ENCODE measurements around the gene CLVS2. TPM values are rescaled to one million over a fixed set of nuclear protein-coding genes. Genes with fewer than 3 reads are reported as not detected.

Gene CLVS2
- total RNA-seq, 1 donor from 2014 or later, result 0.04 TPM

DNA sequence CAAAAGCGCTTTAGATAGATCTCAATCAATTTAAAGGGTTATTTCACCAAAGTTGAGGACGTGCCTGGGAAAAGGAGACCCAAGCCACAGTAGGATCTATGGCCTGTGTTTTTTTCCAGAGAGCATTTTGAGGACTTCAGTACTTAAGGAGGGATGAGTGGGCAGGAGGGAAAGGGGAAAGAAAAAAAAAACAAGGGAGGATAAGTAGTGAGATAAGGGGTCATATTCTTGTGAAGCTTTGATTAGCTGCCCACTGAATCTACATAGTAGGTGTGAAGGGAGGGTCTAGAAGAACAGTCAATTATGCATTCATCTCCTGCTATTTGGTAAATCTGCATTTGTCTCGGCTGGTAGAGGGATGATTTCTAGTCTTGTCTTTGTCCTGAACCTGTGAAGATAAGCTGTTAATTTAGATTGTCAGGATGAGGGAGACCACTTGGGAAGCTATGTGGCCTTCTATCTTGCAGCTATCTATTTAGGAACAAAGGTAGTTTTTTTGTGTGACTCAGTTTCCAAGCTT, 48.4 kb downstream of the CLVS2 start:
- DNase-seq (ENCODE audit: low read depth), result no peak
- H3K27me3 ChIP-seq (ENCODE audit: control insufficient read depth, insufficient read depth, low read length), result no peaks in the 10 kb centered on the region
- TF ChIP-seq CTCF (IDR thresholded peaks at IDR 0.05; ENCODE audit: insufficient read depth, low read length, poor library complexity, severe bottlenecking), result no peak

DNA sequence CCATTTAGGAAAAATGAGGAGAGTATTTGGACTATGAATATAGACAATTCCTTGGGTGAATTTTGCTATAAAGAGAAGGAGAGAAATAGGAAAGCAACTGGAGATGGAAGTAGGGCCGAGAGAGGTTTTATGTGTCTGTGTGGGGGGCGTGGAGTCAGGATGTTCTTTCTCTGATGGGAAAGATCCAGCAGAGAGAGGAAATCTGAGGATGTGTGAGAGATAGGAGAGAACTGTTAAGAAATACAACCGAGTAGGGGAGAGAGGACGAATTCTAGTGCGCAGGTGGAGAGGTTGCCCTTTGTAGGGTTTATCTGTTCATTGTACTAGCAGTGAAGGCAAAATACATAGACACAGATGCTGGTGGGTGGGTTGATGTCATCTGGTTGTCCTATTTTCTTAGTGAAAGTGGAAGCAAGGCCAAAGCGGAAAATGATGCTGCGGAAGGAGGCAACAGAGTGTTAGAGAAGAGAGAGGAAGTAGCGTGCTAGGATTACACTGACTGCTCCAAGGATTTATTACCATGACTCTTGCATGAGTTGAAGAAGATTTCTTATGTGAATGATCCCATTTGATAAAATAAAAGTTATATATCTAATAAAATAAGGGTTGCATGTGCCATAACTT, 57.7 kb downstream of the CLVS2 start:
- DNase-seq (ENCODE audit: low read depth), result no peak
- no peak for TF ChIP-seq CTCF (IDR thresholded peaks at IDR 0.05; ENCODE audit: insufficient read depth, low read length, poor library complexity, severe bottlenecking)
- no peaks in the 10 kb centered on the region for H3K27me3 ChIP-seq (ENCODE audit: control insufficient read depth, insufficient read depth, low read length)
- H3K4me3 ChIP-seq (ENCODE audit: low read depth, low read length), result no peak overlapping the region
- no peaks in the 10 kb centered on the region for H3K36me3 ChIP-seq (ENCODE audit: control insufficient read depth, insufficient read depth, low read length)

More for the DNA sequence above, 48.4 kb downstream of the CLVS2 start:
- no peak overlapping the region for H3K4me3 ChIP-seq (ENCODE audit: low read depth, low read length)
- H3K36me3 ChIP-seq (ENCODE audit: control insufficient read depth, insufficient read depth, low read length), result no peaks in the 10 kb centered on the region

GRCh38 chr6:123055256-123055655, 59.2 kb downstream of the CLVS2 start:
- no peak for DNase-seq (ENCODE audit: low read depth)
- H3K27me3 ChIP-seq (ENCODE audit: control insufficient read depth, insufficient read depth, low read length), result no peaks in the 10 kb centered on the region
- TF ChIP-seq CTCF (IDR thresholded peaks at IDR 0.05; ENCODE audit: insufficient read depth, low read length, poor library complexity, severe bottlenecking), result no peak
- H3K4me3 ChIP-seq (ENCODE audit: low read depth, low read length), result no peak overlapping the region
- H3K36me3 ChIP-seq (ENCODE audit: control insufficient read depth, insufficient read depth, low read length), result no peaks in the 10 kb centered on the region

DNA sequence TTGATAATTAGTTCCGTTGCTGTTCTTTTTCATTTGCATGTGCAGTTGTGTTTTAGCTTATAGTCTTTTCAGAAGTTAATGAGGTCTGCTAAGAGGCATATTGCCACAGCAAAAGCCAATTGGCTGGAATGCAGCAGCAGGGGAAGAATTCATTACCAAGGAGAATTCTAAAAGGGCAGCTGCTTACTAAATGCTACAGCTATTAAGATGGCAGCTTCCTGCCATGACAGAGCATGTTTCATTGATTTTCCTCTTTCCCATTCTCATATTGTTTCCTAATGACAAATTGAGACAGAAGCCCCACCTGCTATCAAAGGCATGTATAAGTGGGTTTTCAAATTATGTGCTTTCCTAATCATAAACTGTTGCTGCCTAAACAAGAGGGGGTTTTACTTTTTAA, 66.6 kb downstream of the CLVS2 start:
- Histone ChIP-seq H3K36me3 (ENCODE audit: control insufficient read depth, insufficient read depth, low read length) (no peaks in the 10 kb centered on the region), H3K27me3 (ENCODE audit: control insufficient read depth, insufficient read depth, low read length) (no peaks in the 10 kb centered on the region), H3K4me3 (ENCODE audit: low read depth, low read length) (no peak overlapping the region)
- DNase-seq (ENCODE audit: low read depth), result no peak
- TF ChIP-seq CTCF (IDR thresholded peaks at IDR 0.05; ENCODE audit: insufficient read depth, low read length, poor library complexity, severe bottlenecking), result no peak

GRCh38 chr6:123064038-123064437, 68.0 kb downstream of the CLVS2 start:
- Histone ChIP-seq H3K27me3 (ENCODE audit: control insufficient read depth, insufficient read depth, low read length) (no peaks in the 10 kb centered on the region), H3K4me3 (ENCODE audit: low read depth, low read length) (no peak overlapping the region), H3K36me3 (ENCODE audit: control insufficient read depth, insufficient read depth, low read length) (no peaks in the 10 kb centered on the region)
- no peak for TF ChIP-seq CTCF (IDR thresholded peaks at IDR 0.05; ENCODE audit: insufficient read depth, low read length, poor library complexity, severe bottlenecking)
- no peak for DNase-seq (ENCODE audit: low read depth)

DNA sequence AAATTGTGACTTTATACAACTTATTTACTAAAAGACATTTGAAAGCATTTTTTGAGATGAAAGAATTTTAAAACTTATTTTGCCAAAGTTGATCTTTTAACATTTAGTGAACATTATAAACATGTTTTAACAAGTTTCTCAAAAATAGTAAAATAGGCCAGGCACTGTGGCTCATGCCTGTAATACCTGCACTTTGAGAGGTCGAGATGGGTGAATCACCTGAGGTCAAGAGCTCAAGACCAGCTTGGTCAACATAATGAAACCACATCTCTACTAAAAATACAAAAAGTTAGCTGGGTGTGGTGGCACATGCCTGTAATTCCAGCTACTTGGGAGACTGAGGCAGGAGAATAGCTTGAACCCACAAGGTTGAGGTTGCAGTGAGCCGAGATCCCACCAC, 78.6 kb downstream of the CLVS2 start:
- DNase-seq (ENCODE audit: low read depth), result no peak
- TF ChIP-seq CTCF (IDR thresholded peaks at IDR 0.05; ENCODE audit: insufficient read depth, low read length, poor library complexity, severe bottlenecking), result no peak
- no peaks in the 10 kb centered on the region for H3K36me3 ChIP-seq (ENCODE audit: control insufficient read depth, insufficient read depth, low read length)
- H3K4me3 ChIP-seq (ENCODE audit: low read depth, low read length), result no peak overlapping the region
- no peaks in the 10 kb centered on the region for H3K27me3 ChIP-seq (ENCODE audit: control insufficient read depth, insufficient read depth, low read length)
